H9 (cell line): Measurements from ENCODE around the gene SPR. TPM values are rescaled to one million over a fixed set of nuclear protein-coding genes. Genes with fewer than 3 reads are reported as not detected.

Source experiments
- DNase-seq: peaks from one replicate; pipeline ENCODE4 v3.0.0-alpha.2; 2017
- H2AFZ ChIP-seq: one replicate; pipeline ENCODE4 v1.6.1; 2013; ENCODE audit warnings: mild to moderate bottlenecking, low read length, control low read depth, moderate library complexity
- H2AK5ac ChIP-seq: 2 replicates; pipeline ENCODE4 v1.6.1; 2013; ENCODE audit warnings: low read length, control low read depth, mixed read lengths; ENCODE audit not compliant: insufficient read length
- H2BK120ac ChIP-seq: one replicate; pipeline ENCODE4 v1.6.1; 2013; ENCODE audit warnings: low read depth, mild to moderate bottlenecking, low read length, control low read depth, inconsistent platforms; ENCODE audit not compliant: poor library complexity, severe bottlenecking
- H2BK12ac ChIP-seq: 2 replicates; pipeline ENCODE4 v1.6.1; 2013; ENCODE audit warnings: low read length, control low read depth, mixed read lengths, low read depth; ENCODE audit not compliant: insufficient read length
- H2BK15ac ChIP-seq: 2 replicates; pipeline ENCODE4 v1.6.1; 2013; ENCODE audit warnings: low read depth, low read length, control low read depth
- H2BK20ac ChIP-seq: one replicate; pipeline ENCODE4 v1.6.1; 2013; ENCODE audit warnings: low read depth, mild to moderate bottlenecking, low read length, control low read depth, inconsistent platforms; ENCODE audit not compliant: poor library complexity, severe bottlenecking
- H2BK5ac ChIP-seq: 2 replicates; pipeline ENCODE4 v1.6.1; 2013; ENCODE audit warnings: low read length, control low read depth, mixed read lengths; ENCODE audit not compliant: insufficient read length
- H3K14ac ChIP-seq: 2 replicates; pipeline ENCODE4 v1.6.1; 2013; ENCODE audit warnings: low read length, control low read depth; ENCODE audit not compliant: insufficient read depth
- H3K18ac ChIP-seq: 2 replicates; pipeline ENCODE4 v1.6.1; 2013; ENCODE audit warnings: low read depth, mild to moderate bottlenecking, mixed read lengths, low read length, control low read depth; ENCODE audit not compliant: insufficient read length
- H3K23ac ChIP-seq: 2 replicates; pipeline ENCODE4 v1.6.1; 2013; ENCODE audit warnings: low read length, control low read depth, mixed read lengths, low read depth; ENCODE audit not compliant: insufficient read length
- H3K23me2 ChIP-seq: 2 replicates; pipeline ENCODE4 v1.6.1; 2013; ENCODE audit warnings: low read depth, mild to moderate bottlenecking, mixed read lengths, low read length, control low read depth; ENCODE audit not compliant: insufficient read length, poor library complexity, severe bottlenecking
- H3K27ac ChIP-seq: 2 replicates; pipeline ENCODE4 v1.5.1; 2013; ENCODE audit warnings: low read length, control low read depth, mixed read lengths, low read depth; ENCODE audit not compliant: insufficient read length
- H3K27me3 ChIP-seq: 2 replicates; pipeline ENCODE4 v1.6.1; 2013; ENCODE audit warnings: low read length, control low read depth, inconsistent platforms; ENCODE audit not compliant: insufficient read depth
- H3K4ac ChIP-seq: 2 replicates; pipeline ENCODE4 v1.6.1; 2013; ENCODE audit warnings: low read depth, mild to moderate bottlenecking, control low read depth, inconsistent platforms, low read length, moderate library complexity
- H3K4me1 ChIP-seq: 2 replicates; pipeline ENCODE4 v1.6.1; 2013; ENCODE audit warnings: low read length, control low read depth, inconsistent platforms; ENCODE audit not compliant: insufficient read depth
- H3K4me2 ChIP-seq: 2 replicates; pipeline ENCODE4 v1.6.1; 2013; ENCODE audit warnings: low read length, control low read depth, mixed read lengths; ENCODE audit not compliant: insufficient read length, insufficient read depth
- H3K56ac ChIP-seq: 2 replicates; pipeline ENCODE4 v1.6.1; 2013; ENCODE audit warnings: low read depth, mild to moderate bottlenecking, mixed read lengths, low read length, control low read depth; ENCODE audit not compliant: insufficient read length
- H3K79me1 ChIP-seq: 2 replicates; pipeline ENCODE4 v1.6.1; 2013; ENCODE audit warnings: low read depth, mild to moderate bottlenecking, moderate library complexity, low read length, control low read depth, inconsistent platforms; ENCODE audit not compliant: insufficient read depth, poor library complexity, severe bottlenecking
- H3K79me2 ChIP-seq: 2 replicates; pipeline ENCODE4 v1.6.1; 2013; ENCODE audit warnings: low read length, control low read depth, inconsistent platforms; ENCODE audit not compliant: insufficient read depth
- H3K9ac ChIP-seq: 2 replicates; pipeline ENCODE4 v1.6.1; 2013; ENCODE audit warnings: low read length, control low read depth, mixed read lengths; ENCODE audit not compliant: insufficient read length; ENCODE audit errors: extremely low read depth
- H3K9me3 ChIP-seq: one replicate; pipeline ENCODE4 v1.6.1; 2013; ENCODE audit warnings: low read depth, low read length, inconsistent platforms; ENCODE audit not compliant: control insufficient read depth
- H3T11ph ChIP-seq: one replicate; pipeline ENCODE4 v1.6.1; 2013; ENCODE audit warnings: mild to moderate bottlenecking, low read length, control low read depth, inconsistent platforms
- H4K20me1 ChIP-seq: one replicate; pipeline ENCODE4 v1.6.1; 2013; ENCODE audit not compliant: control insufficient read depth, insufficient read length, insufficient read depth
- H4K5ac ChIP-seq: 2 replicates; pipeline ENCODE4 v1.6.1; 2013; ENCODE audit warnings: low read depth, mild to moderate bottlenecking, mixed read lengths, low read length, control low read depth; ENCODE audit not compliant: insufficient read length
- H4K8ac ChIP-seq: replicated peaks from 2 replicates; pipeline ENCODE4 v1.6.1; 2013; ENCODE audit warnings: low read length, control low read depth, mixed read lengths, low read depth; ENCODE audit not compliant: insufficient read length
- H4K91ac ChIP-seq: 2 replicates; pipeline ENCODE4 v1.6.1; 2013; ENCODE audit warnings: low read depth, mild to moderate bottlenecking, moderate library complexity, mixed read lengths, low read length, control low read depth; ENCODE audit not compliant: insufficient read length
- H3K27ac Mint-ChIP-seq, 3 experiments: 2 replicates in 2 of 3; 3 replicates in 1 of 3; pipeline ENCODE4 v1.8.0; 2020 to 2021; ENCODE audit warnings: mixed read lengths in 3 of 3, mild to moderate bottlenecking in 1 of 3, moderate library complexity in 1 of 3
- H3K27me3 Mint-ChIP-seq: 2 replicates; pipeline ENCODE4 v1.8.0; 2021; ENCODE audit warnings: low read depth, mild to moderate bottlenecking, moderate library complexity, mixed read lengths
- H3K36me3 Mint-ChIP-seq, 3 experiments: 2 replicates in 2 of 3; 3 replicates in 1 of 3; pipeline ENCODE4 v1.8.0; 2020 to 2021; ENCODE audit warnings: low read depth in 3 of 3, mixed read lengths in 3 of 3; ENCODE audit not compliant: insufficient read depth in 1 of 3
- H3K4me1 Mint-ChIP-seq, 2 experiments: 2 replicates each; pipeline ENCODE4 v1.8.0; 2020; ENCODE audit warnings: mixed read lengths in 2 of 2
- H3K4me3 Mint-ChIP-seq, 2 experiments: 2 replicates in 1 of 2; 3 replicates in 1 of 2; pipeline ENCODE4 v1.8.0; 2020 to 2021; ENCODE audit warnings: mild to moderate bottlenecking in 2 of 2, mixed read lengths in 2 of 2, moderate library complexity in 1 of 2
- H3K9me3 Mint-ChIP-seq, 2 experiments: 2 replicates in 1 of 2; 3 replicates in 1 of 2; pipeline ENCODE4 v1.8.0; 2020; ENCODE audit warnings: mild to moderate bottlenecking in 2 of 2, mixed read lengths in 2 of 2, moderate library complexity in 1 of 2
- CTCF ChIP-seq: fragments of 200-600 bp; sonication (generic); conservative IDR thresholded peaks from 3 replicates; pipeline ENCODE4 v1.8.0; 2021; ENCODE audit warnings: antibody characterized with exemption, mild to moderate bottlenecking
- WGBS: extraction: QIAGEN DNeasy Blood & Tissue Kit; methylation state at CpG from one replicate; pipeline ENCODE4 v1.1.7; 2013; ENCODE audit warnings: missing lambda C conversion rate, low lambda C conversion rate, mixed read lengths; ENCODE audit not compliant: insufficient read length; ENCODE audit errors: extremely low coverage; 5-methylcytosine and 5-hydroxymethylcytosine counted together
- total RNA-seq: library from RNA; stranded (reverse); gene quantifications from 2 replicates; pipeline ENCODE4 v1.2.1, GENCODE V29; 2021

The SPR gene
- total RNA-seq, 1 experiment from 2014 or later: 7.3 TPM

GRCh38 chr2:72864500-72864899, 22.7 kb upstream of the SPR start:
- H3K4me1 Mint-ChIP-seq: peaks cover 9 to 14% of the 10 kb centered on the region in 2 experiments
- Histone ChIP-seq H2BK12ac (no peak overlapping the region), H2AFZ (no peak overlapping the region), H3T11ph (no peak overlapping the region), H4K5ac (no peak overlapping the region), H3K23ac (no peak overlapping the region), H2AK5ac (no peak overlapping the region), H3K23me2 (peaks cover 8% of the 10 kb centered on the region), H4K20me1 (no peaks in the 10 kb centered on the region), H3K79me2 (no peaks in the 10 kb centered on the region), H3K4me2 (no peak overlapping the region), H3K27me3 (no peaks in the 10 kb centered on the region; the same call in 1 of the 2 replicates), H2BK5ac (no peak overlapping the region), H3K14ac (no peak overlapping the region), H3K79me1 (no peaks in the 10 kb centered on the region), H4K8ac (no peak overlapping the region), H2BK15ac (no peak overlapping the region), H3K4me1 (no peaks in the 10 kb centered on the region), H4K91ac (no peak overlapping the region), H3K9me3 (no peaks in the 10 kb centered on the region), H3K56ac (no peak overlapping the region), H3K4ac (no peak overlapping the region), H2BK20ac (no peak overlapping the region), H2BK120ac (no peak overlapping the region), H3K18ac (no peak overlapping the region), H3K27ac (no peak overlapping the region), H3K9ac (no peak overlapping the region)
- TF ChIP-seq CTCF: no peak
- no peak overlapping the region for H3K4me3 Mint-ChIP-seq
- no peak overlapping the region for H3K27ac Mint-ChIP-seq
- no peak for DNase-seq
- no peaks in the 10 kb centered on the region for H3K36me3 Mint-ChIP-seq
- no peaks in the 10 kb centered on the region for H3K9me3 Mint-ChIP-seq
- WGBS: no CpG with 5 or more reads among the region's 2 CpGs
- peaks cover 21% of the 10 kb centered on the region for H3K27me3 Mint-ChIP-seq
